HS-5 (cell line): ENCODE results near the gene OSBP2.

Experiments used
- DNase-seq: peaks from one replicate; pipeline ENCODE4 v3.0.0-alpha.2; 2012; ENCODE audit warnings: low read depth

The OSBP2 gene

GRCh38 chr22:30940685-30941362, 246.2 kb downstream of the OSBP2 start:
- no peak for DNase-seq

- DNase-seq: no peak
Measured at GRCh38 chr22:30941363-30941740, 246.7 kb downstream of the OSBP2 start.

GRCh38 chr22:30943368-30943767, 248.7 kb downstream of the OSBP2 start:
- DNase-seq: no peak

GRCh38 chr22:30944986-30945385, 250.3 kb downstream of the OSBP2 start:
- DNase-seq: no peak

GRCh38 chr22:30945653-30946052, 251.0 kb downstream of the OSBP2 start:
- no peak for DNase-seq

- no peak for DNase-seq
Measured at GRCh38 chr22:30946354-30946753, 251.7 kb downstream of the OSBP2 start.

GRCh38 chr22:30947173-30947815, 252.6 kb downstream of the OSBP2 start:
- DNase-seq: no peak

GRCh38 chr22:30947816-30948454, 253.3 kb downstream of the OSBP2 start:
- no peak for DNase-seq

GRCh38 chr22:30948930-30949342, 254.3 kb downstream of the OSBP2 start:
- no peak for DNase-seq

GRCh38 chr22:30949934-30950660, 255.4 kb downstream of the OSBP2 start:
- no peak for DNase-seq

GRCh38 chr22:30953206-30953605, 258.5 kb downstream of the OSBP2 start:
- DNase-seq: no peak

GRCh38 chr22:30955153-30955552, 260.5 kb downstream of the OSBP2 start:
- no peak for DNase-seq
